ENCODE measurements around the gene ZNF324B. TPM values are rescaled to one million over a fixed set of nuclear protein-coding genes. Genes with fewer than 3 reads are reported as not detected.

The ZNF324B gene
- total and polyA plus RNA-seq, 2 of the 4 experiments (the other 2 are of a cell fraction) = 3.5 to 4.1 TPM

DNA sequence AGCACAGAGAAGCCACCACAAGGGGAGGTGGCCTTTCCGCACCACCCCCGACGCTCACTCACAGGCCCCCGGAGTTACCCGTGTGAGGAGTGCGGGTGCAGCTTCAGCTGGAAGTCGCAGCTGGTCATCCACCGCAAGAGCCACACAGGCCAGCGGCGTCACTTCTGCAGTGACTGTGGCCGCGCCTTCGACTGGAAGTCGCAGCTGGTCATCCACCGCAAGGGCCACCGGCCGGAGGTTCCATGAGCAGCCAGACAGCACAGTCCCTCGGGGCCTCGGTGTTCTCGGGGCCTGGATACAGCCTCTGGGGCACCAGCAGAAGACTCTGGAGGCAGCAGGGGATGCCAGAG lies 29.0 kb downstream of the ZNF324B start:
- no peak overlapping the region for H3K27ac ChIP-seq (ENCODE audit: insufficient read depth, low read length)
- no peak overlapping the region for H2BK120ac ChIP-seq (ENCODE audit: low read depth, low read length)
- DNase-seq = no peak
- peaks cover 7% of the 10 kb centered on the region for H3K4me1 ChIP-seq (ENCODE audit: control insufficient read depth, insufficient read depth, low read length)
- TF ChIP-seq MAFK (IDR thresholded peaks at IDR 0.05; ENCODE audit: low read depth, low read length) = no peak
- TF ChIP-seq FOS (IDR thresholded peaks at IDR 0.05; ENCODE audit: low read depth, low read length) = no peak
- TF ChIP-seq, protein P1, sequence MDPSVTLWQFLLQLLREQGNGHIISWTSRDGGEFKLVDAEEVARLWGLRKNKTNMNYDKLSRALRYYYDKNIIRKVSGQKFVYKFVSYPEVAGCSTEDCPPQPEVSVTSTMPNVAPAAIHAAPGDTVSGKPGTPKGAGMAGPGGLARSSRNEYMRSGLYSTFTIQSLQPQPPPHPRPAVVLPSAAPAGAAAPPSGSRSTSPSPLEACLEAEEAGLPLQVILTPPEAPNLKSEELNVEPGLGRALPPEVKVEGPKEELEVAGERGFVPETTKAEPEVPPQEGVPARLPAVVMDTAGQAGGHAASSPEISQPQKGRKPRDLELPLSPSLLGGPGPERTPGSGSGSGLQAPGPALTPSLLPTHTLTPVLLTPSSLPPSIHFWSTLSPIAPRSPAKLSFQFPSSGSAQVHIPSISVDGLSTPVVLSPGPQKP (IDR thresholded peaks at IDR 0.05; ENCODE audit: borderline replicate concordance, low read depth, low read length) = no peak
- TF ChIP-seq, protein P2, sequence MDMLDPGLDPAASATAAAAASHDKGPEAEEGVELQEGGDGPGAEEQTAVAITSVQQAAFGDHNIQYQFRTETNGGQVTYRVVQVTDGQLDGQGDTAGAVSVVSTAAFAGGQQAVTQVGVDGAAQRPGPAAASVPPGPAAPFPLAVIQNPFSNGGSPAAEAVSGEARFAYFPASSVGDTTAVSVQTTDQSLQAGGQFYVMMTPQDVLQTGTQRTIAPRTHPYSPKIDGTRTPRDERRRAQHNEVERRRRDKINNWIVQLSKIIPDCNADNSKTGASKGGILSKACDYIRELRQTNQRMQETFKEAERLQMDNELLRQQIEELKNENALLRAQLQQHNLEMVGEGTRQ (IDR thresholded peaks at IDR 0.05; ENCODE audit: low read depth, low read length) = no peak
- TF ChIP-seq RCOR1 (IDR thresholded peaks at IDR 0.05; ENCODE audit: insufficient replicate concordance, low read length) = no peak
- TF ChIP-seq POLR2A (IDR thresholded peaks at IDR 0.05; ENCODE audit: low read depth, low read length) = no peak
- TF ChIP-seq MAZ (IDR thresholded peaks at IDR 0.05; ENCODE audit: borderline replicate concordance, low read depth, low read length) = no peak
- no peak for TF ChIP-seq RFX5 (IDR thresholded peaks at IDR 0.05; ENCODE audit: low read depth, low read length)
- TF ChIP-seq MXI1 (IDR thresholded peaks at IDR 0.05; ENCODE audit: borderline replicate concordance, low read depth, low read length) = no peak
- no peak for TF ChIP-seq SMC3 (IDR thresholded peaks at IDR 0.05; ENCODE audit: low read depth, low read length)
- TF ChIP-seq, protein P3, sequence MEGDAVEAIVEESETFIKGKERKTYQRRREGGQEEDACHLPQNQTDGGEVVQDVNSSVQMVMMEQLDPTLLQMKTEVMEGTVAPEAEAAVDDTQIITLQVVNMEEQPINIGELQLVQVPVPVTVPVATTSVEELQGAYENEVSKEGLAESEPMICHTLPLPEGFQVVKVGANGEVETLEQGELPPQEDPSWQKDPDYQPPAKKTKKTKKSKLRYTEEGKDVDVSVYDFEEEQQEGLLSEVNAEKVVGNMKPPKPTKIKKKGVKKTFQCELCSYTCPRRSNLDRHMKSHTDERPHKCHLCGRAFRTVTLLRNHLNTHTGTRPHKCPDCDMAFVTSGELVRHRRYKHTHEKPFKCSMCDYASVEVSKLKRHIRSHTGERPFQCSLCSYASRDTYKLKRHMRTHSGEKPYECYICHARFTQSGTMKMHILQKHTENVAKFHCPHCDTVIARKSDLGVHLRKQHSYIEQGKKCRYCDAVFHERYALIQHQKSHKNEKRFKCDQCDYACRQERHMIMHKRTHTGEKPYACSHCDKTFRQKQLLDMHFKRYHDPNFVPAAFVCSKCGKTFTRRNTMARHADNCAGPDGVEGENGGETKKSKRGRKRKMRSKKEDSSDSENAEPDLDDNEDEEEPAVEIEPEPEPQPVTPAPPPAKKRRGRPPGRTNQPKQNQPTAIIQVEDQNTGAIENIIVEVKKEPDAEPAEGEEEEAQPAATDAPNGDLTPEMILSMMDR (conservative IDR thresholded peaks at IDR 0.05; ENCODE audit: low read depth, low read length) = no peak
- TF ChIP-seq RAD21 (IDR thresholded peaks at IDR 0.05; ENCODE audit: low read length) = no peak
- TF ChIP-seq NFE2L2 (IDR thresholded peaks at IDR 0.05; ENCODE audit: low read depth, low read length) = no peak
- TF ChIP-seq BHLHE40 (IDR thresholded peaks at IDR 0.05; ENCODE audit: low read depth, low read length) = no peak
- TF ChIP-seq CHD1 (IDR thresholded peaks at IDR 0.05; ENCODE audit: low read depth, low read length) = no peak
- H2AK9ac ChIP-seq (replicated peaks; ENCODE audit: low read depth, low read length, poor library complexity) = no peak overlapping the region
- H3K56ac ChIP-seq (ENCODE audit: extremely low read depth, insufficient read depth, low read length) = no peak overlapping the region
- ChIA-PET CTCF (no interaction called here), POLR2A (ENCODE audit: unreplicated experiment) (no interaction called here)
- H3K9ac ChIP-seq (ENCODE audit: low read depth, low read length) = no peak overlapping the region
- in situ Hi-C loops (cut with MboI; ENCODE audit: low sequenced_read_pairs) = no loop called here
- H3K9me1 ChIP-seq (ENCODE audit: insufficient read depth, low read length) = peaks cover 12% of the 10 kb centered on the region
- H3K4me3 ChIP-seq (ENCODE audit: insufficient read depth, low read depth, low read length) = no peak overlapping the region
- H3K9me3 ChIP-seq (ENCODE audit: control insufficient read depth, insufficient read depth, low read length) = no peaks in the 10 kb centered on the region
- no peak overlapping the region for H3K18ac ChIP-seq (ENCODE audit: low read depth, low read length)
- no peaks in the 10 kb centered on the region for H4K20me1 ChIP-seq (ENCODE audit: insufficient read depth, low read length)
- no peak overlapping the region for H3K14ac ChIP-seq (replicated peaks; ENCODE audit: low read depth, low read length)
- peaks cover 6 to 20% of the 10 kb centered on the region in 2 experiments; a peak in 2 of 4 replicates for H3K79me1 ChIP-seq (ENCODE audit: low read depth in 1 of 2, low read length in 2 of 2)
- no peak overlapping the region for H2BK20ac ChIP-seq (ENCODE audit: low read depth, low read length)
- no peak overlapping the region for H4K8ac ChIP-seq (ENCODE audit: low read depth in 2 of 2, low read length in 2 of 2)
- no peak overlapping the region for H4K91ac ChIP-seq (ENCODE audit: insufficient read depth, low read depth, low read length)
- dilution Hi-C loops (cut with HindIII; ENCODE audit: low sequenced_read_pairs, unreplicated experiment) = no loop called here
- H3K4me2 ChIP-seq (ENCODE audit: low read depth, low read length) = no peak overlapping the region
- WGBS, 2 experiments (ENCODE audit: extremely low coverage in 2 of 2, insufficient read length in 1 of 2) = 94% methylated on average over 15 of the region's 20 CpGs; no CpG with 5 or more reads in 1 of the 2 experiments
- H2BK5ac ChIP-seq (ENCODE audit: low read depth, low read length, poor library complexity, severe bottlenecking) = no peak overlapping the region
- no peak overlapping the region for H2AK5ac ChIP-seq (ENCODE audit: low read depth, low read length)
- H3K36me3 ChIP-seq (ENCODE audit: control insufficient read depth, insufficient read depth, low read length) = peaks cover 11% of the 10 kb centered on the region
- no TSS peak for BruUV-seq (replicated peaks)
- H2AFZ ChIP-seq (replicated peaks; ENCODE audit: low read length, poor library complexity) = no peak overlapping the region
- H3K23ac ChIP-seq (ENCODE audit: low read depth, low read length) = no peak overlapping the region
- H4K5ac ChIP-seq (ENCODE audit: low read depth, low read length) = no peak overlapping the region
- intact Hi-C loops (cut with micrococcal nuclease) = no loop called here
- H2BK15ac ChIP-seq (ENCODE audit: low read depth, low read length) = no peak overlapping the region
- H3K27me3 ChIP-seq (ENCODE audit: control insufficient read depth, insufficient read depth, low read length) = no peaks in the 10 kb centered on the region
- H3K4ac ChIP-seq (ENCODE audit: low read depth, low read length) = no peak overlapping the region
- no peak for ATAC-seq (ENCODE audit: low read depth)
